ENCODE data around the gene RUBCN. TPM values are rescaled to one million over a fixed set of nuclear protein-coding genes. Genes with fewer than 3 reads are reported as not detected.

Gene RUBCN
- total and polyA plus RNA-seq, 9 of the 15 experiments (the other 6 are each of a cell fraction or from before 2014, with no cell fraction given) = 8.4 to 24.0 (median 11.9) TPM

DNA sequence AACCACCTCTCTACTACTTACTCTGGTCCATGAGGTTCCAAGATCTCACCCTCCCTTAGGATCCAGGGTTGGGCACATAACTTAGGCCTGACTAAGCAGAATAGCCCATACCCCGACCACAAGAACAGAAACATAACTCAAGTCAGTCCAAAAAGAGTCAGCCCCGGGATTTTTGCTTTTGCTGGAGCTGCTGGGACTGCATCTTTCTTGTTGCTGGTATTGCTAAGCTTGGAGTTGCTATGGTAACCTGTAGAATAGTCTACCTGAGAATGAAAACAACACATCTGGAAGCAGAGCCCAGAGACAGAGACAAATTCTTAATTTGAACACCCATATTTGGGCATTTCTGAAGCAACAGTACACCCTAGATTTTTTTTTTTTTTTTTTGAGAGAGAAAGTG lies 6.5 kb downstream of the RUBCN start (continued):
- TF ChIP-seq, protein P1, sequence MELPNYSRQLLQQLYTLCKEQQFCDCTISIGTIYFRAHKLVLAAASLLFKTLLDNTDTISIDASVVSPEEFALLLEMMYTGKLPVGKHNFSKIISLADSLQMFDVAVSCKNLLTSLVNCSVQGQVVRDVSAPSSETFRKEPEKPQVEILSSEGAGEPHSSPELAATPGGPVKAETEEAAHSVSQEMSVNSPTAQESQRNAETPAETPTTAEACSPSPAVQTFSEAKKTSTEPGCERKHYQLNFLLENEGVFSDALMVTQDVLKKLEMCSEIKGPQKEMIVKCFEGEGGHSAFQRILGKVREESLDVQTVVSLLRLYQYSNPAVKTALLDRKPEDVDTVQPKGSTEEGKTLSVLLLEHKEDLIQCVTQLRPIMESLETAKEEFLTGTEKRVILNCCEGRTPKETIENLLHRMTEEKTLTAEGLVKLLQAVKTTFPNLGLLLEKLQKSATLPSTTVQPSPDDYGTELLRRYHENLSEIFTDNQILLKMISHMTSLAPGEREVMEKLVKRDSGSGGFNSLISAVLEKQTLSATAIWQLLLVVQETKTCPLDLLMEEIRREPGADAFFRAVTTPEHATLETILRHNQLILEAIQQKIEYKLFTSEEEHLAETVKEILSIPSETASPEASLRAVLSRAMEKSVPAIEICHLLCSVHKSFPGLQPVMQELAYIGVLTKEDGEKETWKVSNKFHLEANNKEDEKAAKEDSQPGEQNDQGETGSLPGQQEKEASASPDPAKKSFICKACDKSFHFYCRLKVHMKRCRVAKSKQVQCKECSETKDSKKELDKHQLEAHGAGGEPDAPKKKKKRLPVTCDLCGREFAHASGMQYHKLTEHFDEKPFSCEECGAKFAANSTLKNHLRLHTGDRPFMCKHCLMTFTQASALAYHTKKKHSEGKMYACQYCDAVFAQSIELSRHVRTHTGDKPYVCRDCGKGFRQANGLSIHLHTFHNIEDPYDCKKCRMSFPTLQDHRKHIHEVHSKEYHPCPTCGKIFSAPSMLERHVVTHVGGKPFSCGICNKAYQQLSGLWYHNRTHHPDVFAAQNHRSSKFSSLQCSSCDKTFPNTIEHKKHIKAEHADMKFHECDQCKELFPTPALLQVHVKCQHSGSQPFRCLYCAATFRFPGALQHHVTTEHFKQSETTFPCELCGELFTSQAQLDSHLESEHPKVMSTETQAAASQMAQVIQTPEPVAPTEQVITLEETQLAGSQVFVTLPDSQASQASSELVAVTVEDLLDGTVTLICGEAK (IDR thresholded peaks at IDR 0.05) = no peak
- TF ChIP-seq, protein P1 (CRISPR knock-in tag; IDR thresholded peaks at IDR 0.05) = peak; percentile 4
- TF ChIP-seq ZZZ3 (IDR thresholded peaks at IDR 0.05) = no peak
- peak; percentile 68 for TF ChIP-seq ZNF316 (IDR thresholded peaks at IDR 0.05)
